ENCODE data around the gene SLC25A6. TPM values are rescaled to one million over a fixed set of nuclear protein-coding genes. Genes with fewer than 3 reads are reported as not detected.

The SLC25A6 gene
- total and polyA plus RNA-seq, 10 of the 15 experiments (the other 5 are each of a cell fraction or from before 2014, with no cell fraction given): 61.9 to 642 (median 322) TPM

- TF ChIP-seq ZNF687 (IDR thresholded peaks at IDR 0.05) (peak; percentile 62), RBBP5 (conservative IDR thresholded peaks at IDR 0.05) (no peak), SIN3A (IDR thresholded peaks at IDR 0.05; ENCODE audit: low read depth, low read length) (no peak; the same call in none of the 2 replicates), HDGF (IDR thresholded peaks at IDR 0.05) (peak; percentile 59), ZNF622 (IDR thresholded peaks at IDR 0.05) (no peak), RELA (IDR thresholded peaks at IDR 0.05; ENCODE audit: borderline replicate concordance, partially characterized antibody) (no peak), ZNF217 (IDR thresholded peaks at IDR 0.05) (no peak), SREBF1 (IDR thresholded peaks at IDR 0.05; ENCODE audit: low read length) (0 out of 2 replicates have a peak, but pooled peaks have one; percentile 10), MLLT1 (IDR thresholded peaks at IDR 0.05) (peak; percentile 51; the same call in 1 of the 2 replicates), MEF2A (IDR thresholded peaks at IDR 0.05; ENCODE audit: insufficient read depth, low read depth, low read length) (no peak), ATF3 (IDR thresholded peaks at IDR 0.05; ENCODE audit: borderline replicate concordance, extremely low read depth, low read depth, low read length) (peak; percentile 90), EED (IDR thresholded peaks at IDR 0.05; ENCODE audit: low read depth) (no peak), IKZF1 (conservative IDR thresholded peaks at IDR 0.05) (peak; percentile 58), SKIL (IDR thresholded peaks at IDR 0.05; ENCODE audit: low read depth, poor library complexity, severe bottlenecking) (no peak), POLR2A (IDR thresholded peaks at IDR 0.05; ENCODE audit: low read depth, low read length) (peak; percentile 97), ZBTB4 (CRISPR knock-in tag; IDR thresholded peaks at IDR 0.05) (peak; percentile 91), SUPT20H (IDR thresholded peaks at IDR 0.05; ENCODE audit: borderline replicate concordance, control insufficient read depth, low read depth, low read length) (no peak), NFXL1 (IDR thresholded peaks at IDR 0.05; ENCODE audit: borderline replicate concordance) (no peak), JUND (IDR thresholded peaks at IDR 0.05; ENCODE audit: low read depth, low read length) (no peak)
Measured at GRCh38 chrX:1391707-1392375, at the start of gene SLC25A6 (continued).
